Caco-2 (cell line): ENCODE results near the gene USP32. TPM values are rescaled to one million over a fixed set of nuclear protein-coding genes. Genes with fewer than 3 reads are reported as not detected.

Source experiments
- BruUV-seq: library from RNA; stranded (reverse); fragments of 400-500 nt; replicated peaks from 2 replicates; lab custom pipeline; 2021; lab: Mats Ljungman, UMichigan
- CTCF ChIA-PET: fragments of 300-600 bp; sonication (Branson Sonifier 250); formaldehyde crosslinking; loops from one replicate; lab custom pipeline; 2022; ENCODE audit warnings: antibody characterized with exemption; lab: Charles Lee
- POLR2A ChIA-PET: fragments of 300-600 bp; sonication (Branson Sonifier 250); formaldehyde crosslinking; loops from one replicate; lab custom pipeline; 2022; ENCODE audit warnings: antibody characterized with exemption; lab: Charles Lee
- DNase-seq, 2 experiments: peaks; one replicate each; pipeline versions ENCODE4 v3.0.0 to v3.0.0-alpha.2; 2020 to 2022
- H3K27me3 ChIP-seq: replicated peaks from 2 replicates; pipeline ENCODE4 v1.6.0; 2011; ENCODE audit warnings: low read length; ENCODE audit not compliant: control insufficient read depth, insufficient read depth
- H3K36me3 ChIP-seq: 2 replicates; pipeline ENCODE4 v1.5.1; 2011; ENCODE audit warnings: low read length; ENCODE audit not compliant: control insufficient read depth, insufficient read depth
- H3K4me1 ChIP-seq: fragments of 250-450 bp; sonication (Bioruptor Pico); 2 replicates; pipeline ENCODE4 v1.5.1; 2020; ENCODE audit warnings: mild to moderate bottlenecking
- H3K4me3 ChIP-seq: 2 replicates; pipeline ENCODE4 v1.5.1; 2011; ENCODE audit warnings: low read depth, mild to moderate bottlenecking, control low read depth, low read length
- H3K9me3 ChIP-seq: fragments of 250-450 bp; sonication (Bioruptor Pico); 2 replicates; pipeline ENCODE4 v1.5.1; 2020; ENCODE audit warnings: mild to moderate bottlenecking, moderate library complexity
- H3K27ac Mint-ChIP-seq: one replicate; pipeline ENCODE4 v1.8.0; 2022; ENCODE audit warnings: mixed read lengths; ENCODE audit not compliant: unreplicated experiment
- H3K27me3 Mint-ChIP-seq: one replicate; pipeline ENCODE4 v1.8.0; 2022; ENCODE audit warnings: mixed read lengths; ENCODE audit not compliant: insufficient read depth, unreplicated experiment
- H3K36me3 Mint-ChIP-seq: one replicate; pipeline ENCODE4 v1.8.0; 2022; ENCODE audit warnings: mild to moderate bottlenecking, mixed read lengths; ENCODE audit not compliant: insufficient read depth, unreplicated experiment
- H3K4me1 Mint-ChIP-seq: one replicate; pipeline ENCODE4 v1.8.0; 2022; ENCODE audit warnings: low read depth, mixed read lengths; ENCODE audit not compliant: unreplicated experiment
- H3K4me3 Mint-ChIP-seq: one replicate; pipeline ENCODE4 v1.8.0; 2022; ENCODE audit warnings: mild to moderate bottlenecking, moderate library complexity, mixed read lengths; ENCODE audit not compliant: unreplicated experiment
- H3K9me3 Mint-ChIP-seq: one replicate; pipeline ENCODE4 v1.8.0; 2022; ENCODE audit warnings: mixed read lengths; ENCODE audit not compliant: unreplicated experiment
- intact Hi-C: fragments of 100-400 bp; cut with micrococcal nuclease; formaldehyde crosslinking; loops from one replicate; pipeline ENCODE4 v1.10.0; 2022; ENCODE audit not compliant: unreplicated experiment
- total RNA-seq: library from RNA; stranded (reverse); gene quantifications from 2 replicates; pipeline ENCODE4 v1.2.3, GENCODE V29; 2022
- TF ChIP-seq, protein P1 (sequence below), 2 experiments: fragments of 200-600 bp in 1 of 2; IDR thresholded peaks; 1 replicate in 1 of 2; 2 replicates in 1 of 2; pipeline versions ENCODE4 v1.5.1 to v1.8.0; 2011 to 2022; ENCODE audit warnings: antibody characterized with exemption in 1 of 2, control low read depth in 1 of 2, inconsistent platforms in 1 of 2, low read depth in 1 of 2, low read length in 1 of 2, mild to moderate bottlenecking in 1 of 2, moderate library complexity in 1 of 2; ENCODE audit not compliant: insufficient read depth in 1 of 2, severe bottlenecking in 1 of 2, unreplicated experiment in 1 of 2

The USP32 gene
- total RNA-seq, 1 experiment from 2014 or later = 53.3 TPM

DNA sequence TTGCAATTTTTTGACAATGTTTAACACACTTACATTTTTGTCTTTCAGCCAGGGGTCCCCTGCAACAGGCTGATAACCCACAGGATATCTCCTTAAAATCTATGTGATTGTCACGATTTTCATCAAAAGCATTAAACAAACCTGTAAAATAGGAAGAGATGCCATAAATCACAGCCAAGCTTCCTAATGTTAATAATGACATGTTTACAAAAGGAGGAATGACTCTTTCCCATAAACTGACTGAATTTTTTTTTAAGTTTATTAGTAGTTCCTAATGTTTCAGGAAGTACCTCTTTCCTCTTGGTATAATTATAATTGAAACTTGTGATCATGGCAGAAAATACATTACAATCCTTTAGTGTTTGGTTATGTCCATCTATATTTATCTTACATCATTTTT lies 122.5 kb downstream of the USP32 start:
- H3K4me1 ChIP-seq = no peaks in the 10 kb centered on the region
- H3K27me3 ChIP-seq = no peaks in the 10 kb centered on the region
- ChIA-PET POLR2A (no interaction called here), CTCF (no interaction called here)
- H3K4me3 Mint-ChIP-seq = no peak overlapping the region
- H3K4me1 Mint-ChIP-seq = no peaks in the 10 kb centered on the region
- no peak overlapping the region for H3K27ac Mint-ChIP-seq
- H3K36me3 ChIP-seq = no peaks in the 10 kb centered on the region
- no peaks in the 10 kb centered on the region for H3K9me3 ChIP-seq
- DNase-seq = no peak
- peaks cover 21% of the 10 kb centered on the region for H3K36me3 Mint-ChIP-seq
- intact Hi-C loops = no loop called here
- BruUV-seq = no TSS peak
- H3K4me3 ChIP-seq = no peak overlapping the region
- TF ChIP-seq, protein P1, sequence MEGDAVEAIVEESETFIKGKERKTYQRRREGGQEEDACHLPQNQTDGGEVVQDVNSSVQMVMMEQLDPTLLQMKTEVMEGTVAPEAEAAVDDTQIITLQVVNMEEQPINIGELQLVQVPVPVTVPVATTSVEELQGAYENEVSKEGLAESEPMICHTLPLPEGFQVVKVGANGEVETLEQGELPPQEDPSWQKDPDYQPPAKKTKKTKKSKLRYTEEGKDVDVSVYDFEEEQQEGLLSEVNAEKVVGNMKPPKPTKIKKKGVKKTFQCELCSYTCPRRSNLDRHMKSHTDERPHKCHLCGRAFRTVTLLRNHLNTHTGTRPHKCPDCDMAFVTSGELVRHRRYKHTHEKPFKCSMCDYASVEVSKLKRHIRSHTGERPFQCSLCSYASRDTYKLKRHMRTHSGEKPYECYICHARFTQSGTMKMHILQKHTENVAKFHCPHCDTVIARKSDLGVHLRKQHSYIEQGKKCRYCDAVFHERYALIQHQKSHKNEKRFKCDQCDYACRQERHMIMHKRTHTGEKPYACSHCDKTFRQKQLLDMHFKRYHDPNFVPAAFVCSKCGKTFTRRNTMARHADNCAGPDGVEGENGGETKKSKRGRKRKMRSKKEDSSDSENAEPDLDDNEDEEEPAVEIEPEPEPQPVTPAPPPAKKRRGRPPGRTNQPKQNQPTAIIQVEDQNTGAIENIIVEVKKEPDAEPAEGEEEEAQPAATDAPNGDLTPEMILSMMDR (IDR thresholded peaks at IDR 0.05; ENCODE audit: insufficient read depth in 1 of 2, low read depth in 1 of 2, low read length in 1 of 2, severe bottlenecking in 1 of 2, unreplicated experiment in 1 of 2) = no peak
- no peaks in the 10 kb centered on the region for H3K9me3 Mint-ChIP-seq
- no peaks in the 10 kb centered on the region for H3K27me3 Mint-ChIP-seq

DNA sequence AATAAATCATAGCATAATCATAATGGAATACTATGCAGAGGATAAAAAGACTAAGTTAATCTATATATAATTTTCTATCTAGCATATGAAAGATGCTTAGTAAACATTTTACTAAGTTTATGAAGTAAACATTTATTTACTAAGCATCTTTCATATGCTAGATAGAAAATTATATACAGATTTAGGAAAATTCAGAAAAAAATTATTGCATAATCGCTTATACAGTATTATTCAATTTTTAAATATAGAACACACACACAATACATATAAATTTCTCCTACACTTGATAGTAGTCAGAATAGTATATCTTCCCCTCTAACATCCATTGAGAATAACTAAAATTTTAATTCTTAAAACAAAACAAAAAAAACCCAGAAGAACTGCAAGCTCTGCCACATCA lies 131.4 kb downstream of the USP32 start:
- intact Hi-C loops = no loop called here
- CTCF ChIA-PET = no interaction called here
- Mint-ChIP-seq H3K27ac (no peak overlapping the region), H3K36me3 (peaks cover 16% of the 10 kb centered on the region), H3K27me3 (no peaks in the 10 kb centered on the region), H3K4me3 (no peak overlapping the region), H3K9me3 (no peaks in the 10 kb centered on the region), H3K4me1 (no peaks in the 10 kb centered on the region)
- POLR2A ChIA-PET = no interaction called here
- Histone ChIP-seq H3K27me3 (no peaks in the 10 kb centered on the region), H3K9me3 (no peaks in the 10 kb centered on the region), H3K4me1 (no peaks in the 10 kb centered on the region), H3K36me3 (no peaks in the 10 kb centered on the region; the same call in 1 of the 2 replicates), H3K4me3 (no peak overlapping the region)
- TF ChIP-seq, protein P1 (IDR thresholded peaks at IDR 0.05; ENCODE audit: insufficient read depth in 1 of 2, low read depth in 1 of 2, low read length in 1 of 2, severe bottlenecking in 1 of 2, unreplicated experiment in 1 of 2) = no peak
- no TSS peak for BruUV-seq
- no peak for DNase-seq

DNA sequence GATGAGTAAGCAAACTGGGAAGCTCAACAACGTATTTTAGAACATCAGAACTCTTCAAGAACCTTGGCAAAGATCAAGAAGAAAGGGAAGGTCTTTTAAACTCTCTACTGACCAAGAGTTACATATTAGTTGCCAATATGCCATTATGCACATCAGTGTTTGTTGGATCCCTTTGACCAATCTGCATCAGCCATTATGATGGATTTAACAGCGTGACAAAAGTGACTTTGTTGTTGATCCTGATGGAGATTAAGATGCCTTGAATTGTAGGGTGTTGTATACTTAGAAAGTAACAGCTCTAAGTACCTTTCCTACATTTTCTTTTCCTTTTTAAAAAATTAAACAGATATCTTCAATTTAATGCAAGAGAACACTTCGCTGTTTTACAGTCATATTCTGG lies 133.6 kb downstream of the USP32 start:
- H3K27ac Mint-ChIP-seq = no peak overlapping the region
- H3K27me3 ChIP-seq = no peaks in the 10 kb centered on the region

More for the DNA sequence above, 133.6 kb downstream of the USP32 start:
- Mint-ChIP-seq H3K9me3 (no peaks in the 10 kb centered on the region), H3K36me3 (peaks cover 21% of the 10 kb centered on the region), H3K27me3 (no peaks in the 10 kb centered on the region), H3K4me3 (no peak overlapping the region), H3K4me1 (no peaks in the 10 kb centered on the region)
- no TSS peak for BruUV-seq
- no peak overlapping the region for H3K4me3 ChIP-seq
- TF ChIP-seq, protein P1 (IDR thresholded peaks at IDR 0.05; ENCODE audit: insufficient read depth in 1 of 2, low read depth in 1 of 2, low read length in 1 of 2, severe bottlenecking in 1 of 2, unreplicated experiment in 1 of 2) = no peak
- H3K4me1 ChIP-seq = no peaks in the 10 kb centered on the region
- H3K36me3 ChIP-seq = no peaks in the 10 kb centered on the region; the same call in 1 of the 2 replicates
- intact Hi-C loops = no loop called here
- CTCF ChIA-PET = no interaction called here
- POLR2A ChIA-PET = no interaction called here
- DNase-seq = no peak
- H3K9me3 ChIP-seq = no peaks in the 10 kb centered on the region
